GM12864 (cell line): ENCODE results near the gene CHMP3.

Source experiments
- DNase-seq: peaks from one replicate; pipeline ENCODE4 v3.0.0-alpha.2; 2011; ENCODE audit warnings: low read depth
- H3K4me3 ChIP-seq: 2 replicates; pipeline ENCODE4 v1.5.1; 2011; ENCODE audit warnings: mild to moderate bottlenecking, low read depth, low read length, control low read depth
- CTCF ChIP-seq: IDR thresholded peaks from 2 replicates; pipeline ENCODE4 v1.5.1; 2011; ENCODE audit warnings: low read depth, mild to moderate bottlenecking, moderate library complexity, low read length, control low read depth, inconsistent platforms; ENCODE audit errors: missing control alignments

The CHMP3 gene

GRCh38 chr2:86488561-86489250 lies 74.5 kb downstream of the CHMP3 start:
- H3K4me3 ChIP-seq, result no peak overlapping the region
- DNase-seq, result no peak
- no peak for TF ChIP-seq CTCF

GRCh38 chr2:86487062-86487461 lies 76.2 kb downstream of the CHMP3 start:
- DNase-seq, result no peak
- H3K4me3 ChIP-seq, result no peak overlapping the region
- TF ChIP-seq CTCF, result no peak

GRCh38 chr2:86485802-86486201 lies 77.4 kb downstream of the CHMP3 start:
- H3K4me3 ChIP-seq, result no peak overlapping the region
- DNase-seq, result no peak
- TF ChIP-seq CTCF, result no peak

GRCh38 chr2:86485103-86485502 lies 78.1 kb downstream of the CHMP3 start:
- no peak for DNase-seq
- no peak for TF ChIP-seq CTCF
- no peak overlapping the region for H3K4me3 ChIP-seq

GRCh38 chr2:86484385-86484784 lies 78.9 kb downstream of the CHMP3 start:
- no peak for DNase-seq
- no peak for TF ChIP-seq CTCF
- H3K4me3 ChIP-seq, result no peak overlapping the region

- no peak overlapping the region for H3K4me3 ChIP-seq
- TF ChIP-seq CTCF, result no peak
- no peak for DNase-seq
Measured at GRCh38 chr2:86482034-86482433, 81.2 kb downstream of the CHMP3 start.

- no peak for TF ChIP-seq CTCF
- no peak overlapping the region for H3K4me3 ChIP-seq
- DNase-seq, result no peak
Measured at GRCh38 chr2:86480105-86480504, 83.1 kb downstream of the CHMP3 start.
